AG09319 (cell line): ENCODE measurements around the gene DIMT1.

Experiments
- DNase-seq: peaks from one replicate; pipeline ENCODE4 v3.0.0-alpha.2; 2010; ENCODE audit warnings: low read depth; ENCODE audit errors: extremely low read depth
- TF ChIP-seq, protein P1 (sequence below): IDR thresholded peaks from 2 replicates; pipeline ENCODE4 v1.5.1; 2011; ENCODE audit warnings: low read depth, mild to moderate bottlenecking, inconsistent platforms, low read length, moderate library complexity

DIMT1 gene

GRCh38 chr5:62371409-62371808 lies 32.3 kb downstream of the DIMT1 start:
- DNase-seq: no peak
- TF ChIP-seq, protein P1, sequence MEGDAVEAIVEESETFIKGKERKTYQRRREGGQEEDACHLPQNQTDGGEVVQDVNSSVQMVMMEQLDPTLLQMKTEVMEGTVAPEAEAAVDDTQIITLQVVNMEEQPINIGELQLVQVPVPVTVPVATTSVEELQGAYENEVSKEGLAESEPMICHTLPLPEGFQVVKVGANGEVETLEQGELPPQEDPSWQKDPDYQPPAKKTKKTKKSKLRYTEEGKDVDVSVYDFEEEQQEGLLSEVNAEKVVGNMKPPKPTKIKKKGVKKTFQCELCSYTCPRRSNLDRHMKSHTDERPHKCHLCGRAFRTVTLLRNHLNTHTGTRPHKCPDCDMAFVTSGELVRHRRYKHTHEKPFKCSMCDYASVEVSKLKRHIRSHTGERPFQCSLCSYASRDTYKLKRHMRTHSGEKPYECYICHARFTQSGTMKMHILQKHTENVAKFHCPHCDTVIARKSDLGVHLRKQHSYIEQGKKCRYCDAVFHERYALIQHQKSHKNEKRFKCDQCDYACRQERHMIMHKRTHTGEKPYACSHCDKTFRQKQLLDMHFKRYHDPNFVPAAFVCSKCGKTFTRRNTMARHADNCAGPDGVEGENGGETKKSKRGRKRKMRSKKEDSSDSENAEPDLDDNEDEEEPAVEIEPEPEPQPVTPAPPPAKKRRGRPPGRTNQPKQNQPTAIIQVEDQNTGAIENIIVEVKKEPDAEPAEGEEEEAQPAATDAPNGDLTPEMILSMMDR: no peak

- TF ChIP-seq, protein P1: no peak
- DNase-seq: no peak
These were observed 34.7 kb downstream of the DIMT1 start for GRCh38 chr5:62369039-62369438.

GRCh38 chr5:62362701-62363100 lies 41.0 kb downstream of the DIMT1 start:
- DNase-seq: no peak
- TF ChIP-seq, protein P1: no peak

DNA sequence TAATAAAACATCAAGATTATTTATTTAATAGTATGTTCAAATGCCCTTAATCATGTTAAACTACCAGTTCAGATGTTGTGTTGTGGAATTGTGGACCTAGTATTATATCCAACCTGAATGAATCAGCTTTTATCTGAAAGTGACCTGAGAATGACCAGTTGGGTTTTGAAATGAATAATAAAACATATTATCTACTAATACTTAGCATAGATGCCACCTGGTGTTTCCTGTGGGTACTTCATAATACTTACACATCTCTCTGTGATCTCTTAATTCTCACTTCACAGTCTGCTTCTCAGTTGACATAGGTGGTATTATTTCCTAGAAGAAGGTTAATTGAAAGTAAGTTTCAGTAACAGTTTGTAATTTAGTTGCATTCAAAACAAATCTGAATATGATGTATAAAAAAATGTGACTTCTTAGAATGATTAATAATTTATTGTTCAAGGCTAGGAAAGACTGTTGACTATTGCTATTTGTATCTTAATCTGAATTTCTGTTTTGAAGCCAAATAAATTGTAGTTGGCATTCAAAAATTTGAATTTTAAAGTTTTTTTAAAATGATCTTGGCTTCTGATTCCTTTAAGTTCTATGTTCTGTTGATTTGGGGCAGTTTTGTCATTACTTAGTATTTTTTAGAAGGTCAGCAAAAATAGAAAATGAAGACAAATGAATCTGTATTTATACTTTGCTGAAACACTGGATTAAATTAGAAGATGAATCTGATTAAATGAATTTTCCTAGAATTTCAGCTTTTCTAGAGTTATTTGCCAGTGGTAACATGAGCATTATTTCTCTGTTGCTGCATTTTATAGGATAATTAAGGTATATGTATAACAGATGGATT lies 49.5 kb downstream of the DIMT1 start:
- peak; percentile 11 for DNase-seq
- TF ChIP-seq, protein P1: peak; percentile 57

DNA sequence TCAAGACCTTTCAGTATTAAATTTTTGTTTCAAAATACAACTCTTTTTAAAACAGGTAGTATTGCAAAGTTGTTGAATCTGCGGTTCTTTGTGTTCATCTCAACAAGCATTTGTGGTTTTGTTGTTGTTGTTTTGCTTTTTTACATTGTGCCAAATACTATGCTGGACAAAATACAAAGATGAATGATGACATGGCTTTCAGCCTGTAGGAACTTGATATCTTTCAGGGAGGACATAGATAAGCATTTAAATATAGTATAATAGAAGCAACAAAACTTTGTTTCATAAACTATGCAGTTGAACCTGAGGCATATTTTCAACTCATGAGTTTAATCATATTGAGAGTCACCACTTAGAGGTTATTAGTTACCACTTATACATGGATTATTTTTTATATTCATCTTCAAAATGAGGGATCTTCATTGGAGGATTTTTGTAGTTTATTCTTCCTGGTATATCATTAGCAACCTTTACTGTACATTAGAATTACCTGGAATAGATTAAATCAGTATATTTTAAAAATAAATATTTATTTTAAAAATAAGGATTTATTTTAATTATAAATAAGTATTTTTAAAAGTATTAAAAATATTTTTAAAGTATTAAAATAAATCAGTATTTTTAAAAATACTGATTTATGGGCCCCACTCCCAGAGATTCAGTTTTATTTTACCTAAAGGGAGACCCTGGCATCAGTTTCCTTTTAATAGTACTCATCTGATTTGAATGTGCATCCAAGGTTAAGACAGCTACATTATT lies 54.8 kb downstream of the DIMT1 start:
- TF ChIP-seq, protein P1: no peak

DNA sequence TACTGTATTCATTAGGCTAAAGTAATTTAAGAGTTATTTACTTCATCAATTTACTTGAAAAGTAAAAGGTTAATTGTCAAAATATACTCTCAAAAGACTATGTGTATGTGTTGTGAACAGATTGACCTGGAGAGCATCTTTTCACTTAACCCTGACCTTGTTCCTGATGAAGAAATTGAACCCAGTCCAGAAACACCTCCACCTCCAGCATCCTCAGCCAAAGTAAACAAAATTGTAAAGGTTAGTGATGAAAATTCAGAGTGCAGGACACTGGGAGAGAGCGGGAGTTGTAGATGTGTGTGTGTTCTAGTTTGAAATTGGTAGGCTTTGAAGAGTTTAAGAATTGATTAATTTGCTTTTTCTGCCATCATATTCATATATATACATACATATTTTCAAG lies 55.8 kb downstream of the DIMT1 start:
- TF ChIP-seq, protein P1: no peak
- no peak for DNase-seq

More for the DNA sequence above, 54.8 kb downstream of the DIMT1 start:
- DNase-seq: no peak

- TF ChIP-seq, protein P1: no peak
- DNase-seq: no peak
These were observed 57.0 kb downstream of the DIMT1 start for GRCh38 chr5:62346748-62347147.
